Adipocyte (in vitro differentiated cells): ENCODE results near the gene MPP4.
A peak's percentile ranks its signal among the peaks of the same experiment; 100 is the strongest.

Experiments used
- DNase-seq: peaks from one replicate; pipeline ENCODE4 v3.0.0-alpha.2; 2015; ENCODE audit warnings: low read depth
- H3K27me3 ChIP-seq: replicated peaks from 2 replicates; pipeline ENCODE4 v1.7.0; 2013; ENCODE audit warnings: mild to moderate bottlenecking, low read length, moderate library complexity; ENCODE audit not compliant: control insufficient read depth, insufficient read depth
- H3K36me3 ChIP-seq: 2 replicates; pipeline ENCODE4 v1.7.0; 2013; ENCODE audit warnings: low read length, mild to moderate bottlenecking, moderate library complexity; ENCODE audit not compliant: control insufficient read depth, insufficient read depth, severe bottlenecking
- H3K4me1 ChIP-seq: 2 replicates; pipeline ENCODE4 v1.7.0; 2013; ENCODE audit warnings: mild to moderate bottlenecking, low read length, moderate library complexity; ENCODE audit not compliant: control insufficient read depth, insufficient read depth
- H3K4me3 ChIP-seq: 2 replicates; pipeline ENCODE4 v1.7.0; 2013; ENCODE audit warnings: mild to moderate bottlenecking, low read length, moderate library complexity
- H3K9ac ChIP-seq: 2 replicates; pipeline ENCODE4 v1.7.0; 2013; ENCODE audit warnings: mild to moderate bottlenecking, low read length, moderate library complexity
- H3K9me3 ChIP-seq: 2 replicates; pipeline ENCODE4 v1.7.0; 2013; ENCODE audit warnings: mild to moderate bottlenecking, low read length, moderate library complexity; ENCODE audit not compliant: control insufficient read depth

The MPP4 gene, protein sequence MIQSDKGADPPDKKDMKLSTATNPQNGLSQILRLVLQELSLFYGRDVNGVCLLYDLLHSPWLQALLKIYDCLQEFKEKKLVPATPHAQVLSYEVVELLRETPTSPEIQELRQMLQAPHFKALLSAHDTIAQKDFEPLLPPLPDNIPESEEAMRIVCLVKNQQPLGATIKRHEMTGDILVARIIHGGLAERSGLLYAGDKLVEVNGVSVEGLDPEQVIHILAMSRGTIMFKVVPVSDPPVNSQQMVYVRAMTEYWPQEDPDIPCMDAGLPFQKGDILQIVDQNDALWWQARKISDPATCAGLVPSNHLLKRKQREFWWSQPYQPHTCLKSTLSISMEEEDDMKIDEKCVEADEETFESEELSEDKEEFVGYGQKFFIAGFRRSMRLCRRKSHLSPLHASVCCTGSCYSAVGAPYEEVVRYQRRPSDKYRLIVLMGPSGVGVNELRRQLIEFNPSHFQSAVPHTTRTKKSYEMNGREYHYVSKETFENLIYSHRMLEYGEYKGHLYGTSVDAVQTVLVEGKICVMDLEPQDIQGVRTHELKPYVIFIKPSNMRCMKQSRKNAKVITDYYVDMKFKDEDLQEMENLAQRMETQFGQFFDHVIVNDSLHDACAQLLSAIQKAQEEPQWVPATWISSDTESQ

DNA sequence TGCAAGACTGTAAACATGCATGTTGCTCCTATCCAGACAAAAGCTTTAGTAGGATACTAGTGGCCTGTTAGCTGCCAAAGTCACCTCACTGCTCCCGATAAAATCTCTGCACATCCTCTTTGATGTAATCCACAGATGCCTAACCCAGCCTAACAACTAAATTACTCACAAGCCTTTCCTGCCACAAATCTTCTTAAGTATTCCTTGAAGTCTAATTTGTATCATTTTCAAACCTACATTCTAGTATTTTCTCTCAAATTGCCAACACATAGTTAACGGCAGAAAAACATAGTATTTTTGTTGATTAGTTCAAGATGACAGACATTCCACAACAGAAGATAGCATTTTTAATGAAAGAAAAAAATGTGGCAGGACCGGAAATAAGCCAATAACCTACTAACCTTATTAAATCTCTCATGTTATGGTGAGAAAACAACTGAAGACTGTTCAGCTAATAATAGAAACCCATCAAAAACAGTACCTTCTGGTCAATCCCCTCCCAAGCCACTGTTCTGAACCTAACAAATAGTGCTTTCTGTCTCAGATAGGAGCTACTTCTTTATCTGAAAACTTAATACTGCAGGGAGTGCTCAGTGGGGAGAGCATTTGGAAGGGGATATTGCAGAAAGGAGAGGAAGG, at the start of gene MPP4:
Gene MPP4 (minus strand): TSS at position 57 of the 639 bp plus-strand sequence. CDS start 4,690 bp downstream, outside the sequence.
- Histone ChIP-seq H3K9ac (peak within 1 kb of the TSS; percentile 59), H3K36me3 (peaks cover 29% of the 10 kb centered on the region), H3K9me3 (no peaks in the 10 kb centered on the region), H3K4me1 (peaks cover 40% of the 10 kb centered on the region), H3K4me3 (peak within 1 kb of the TSS; percentile 65), H3K27me3 (no peaks in the 10 kb centered on the region)
- DNase-seq: peak; percentile 58

DNA sequence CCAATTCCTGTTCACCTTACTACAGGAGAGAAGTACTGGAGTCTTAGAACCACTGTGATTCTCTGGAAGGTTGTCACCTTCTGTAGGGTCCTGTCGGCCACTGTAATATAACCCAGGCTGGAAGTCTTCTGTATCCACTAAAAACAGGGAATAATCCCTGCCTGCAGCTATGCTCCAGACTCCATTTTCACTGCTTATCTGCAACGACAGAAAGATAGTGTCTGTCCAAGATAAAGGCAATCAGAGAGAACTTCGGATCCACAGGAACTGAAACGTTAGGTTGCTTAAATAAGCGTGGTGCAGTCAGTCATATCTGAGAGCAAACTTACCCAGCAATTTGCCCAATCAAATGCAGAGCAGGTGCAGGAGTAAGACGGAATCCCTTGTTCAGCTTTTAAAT, 48.1 kb upstream of the MPP4 start:
- no peak overlapping the region for H3K4me3 ChIP-seq
- H3K36me3 ChIP-seq: peaks cover 63% of the 10 kb centered on the region
- H3K9me3 ChIP-seq: no peaks in the 10 kb centered on the region
- H3K27me3 ChIP-seq: no peaks in the 10 kb centered on the region
- no peak for DNase-seq
- H3K9ac ChIP-seq: no peak overlapping the region
- peaks cover 6% of the 10 kb centered on the region for H3K4me1 ChIP-seq

DNA sequence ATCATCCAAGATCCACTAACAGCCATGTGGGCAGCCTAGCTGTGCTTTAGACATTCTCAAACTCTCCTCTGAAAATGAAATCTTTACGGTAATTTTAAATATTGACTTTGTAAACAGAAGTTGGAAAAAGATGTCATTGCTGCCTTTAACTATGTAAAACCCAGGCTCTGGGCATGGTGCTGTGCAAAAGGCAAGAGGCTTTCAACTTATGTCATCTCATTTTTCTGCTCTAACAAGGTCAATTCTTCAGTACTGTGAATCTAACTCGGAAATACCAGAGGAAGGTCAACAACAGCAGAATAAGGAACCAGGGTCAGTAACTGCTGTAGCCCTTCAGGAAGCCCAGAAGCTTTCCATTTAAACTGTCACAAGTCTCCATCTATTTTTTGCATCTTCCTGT, 37.0 kb upstream of the MPP4 start:
- H3K9me3 ChIP-seq: peaks cover 22% of the 10 kb centered on the region
- H3K4me3 ChIP-seq: no peak overlapping the region
- H3K9ac ChIP-seq: no peak overlapping the region
- peaks cover 74% of the 10 kb centered on the region for H3K36me3 ChIP-seq
- no peak for DNase-seq
- H3K4me1 ChIP-seq: no peaks in the 10 kb centered on the region
- H3K27me3 ChIP-seq: no peaks in the 10 kb centered on the region

DNA sequence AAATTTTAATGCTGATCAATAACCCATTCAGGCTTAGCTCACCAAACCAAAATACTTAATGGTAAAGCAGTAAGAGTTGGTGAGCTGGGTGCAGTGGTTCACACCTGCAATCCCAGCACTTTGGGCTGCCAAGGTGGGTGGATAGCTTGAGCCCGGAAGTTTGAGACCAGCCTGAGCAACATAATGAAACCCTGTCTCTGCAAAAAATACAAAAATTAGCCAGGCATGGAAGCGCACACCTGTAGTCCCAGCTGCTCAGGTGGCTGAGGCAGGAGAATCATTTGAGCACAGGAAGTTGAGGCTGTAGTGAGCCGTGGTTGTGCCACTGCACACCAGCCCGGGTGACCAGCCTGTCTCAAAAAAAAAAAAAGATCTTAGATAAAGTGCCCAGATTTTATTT, 35.7 kb upstream of the MPP4 start:
- DNase-seq: no peak
- Histone ChIP-seq H3K9ac (no peak overlapping the region), H3K27me3 (no peaks in the 10 kb centered on the region), H3K9me3 (peaks cover 22% of the 10 kb centered on the region), H3K36me3 (peaks cover 78% of the 10 kb centered on the region), H3K4me1 (no peaks in the 10 kb centered on the region), H3K4me3 (no peak overlapping the region)

DNA sequence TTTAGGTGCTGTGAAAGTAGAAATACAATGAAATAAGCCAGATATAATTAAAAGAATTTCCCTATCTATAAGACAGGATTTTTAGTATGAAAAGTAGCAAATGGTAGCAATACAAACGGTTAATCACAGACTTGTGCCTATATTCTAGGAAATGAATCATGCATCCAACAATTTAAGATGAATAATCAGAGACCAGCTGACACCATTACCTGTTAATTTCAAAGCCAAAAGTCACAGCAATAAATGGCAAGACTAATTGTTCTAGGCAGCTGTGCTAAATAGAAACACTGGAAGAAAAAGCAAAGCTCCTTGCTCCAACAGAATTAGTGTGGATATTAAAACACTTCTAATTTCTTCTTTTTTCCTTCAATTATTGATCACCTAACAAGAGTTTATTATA, 35.1 kb upstream of the MPP4 start:
- no peak overlapping the region for H3K9ac ChIP-seq
- H3K9me3 ChIP-seq: peaks cover 22% of the 10 kb centered on the region
- no peaks in the 10 kb centered on the region for H3K4me1 ChIP-seq
- DNase-seq: no peak
- peaks cover 79% of the 10 kb centered on the region for H3K36me3 ChIP-seq
- H3K27me3 ChIP-seq: no peaks in the 10 kb centered on the region
- H3K4me3 ChIP-seq: no peak overlapping the region

DNA sequence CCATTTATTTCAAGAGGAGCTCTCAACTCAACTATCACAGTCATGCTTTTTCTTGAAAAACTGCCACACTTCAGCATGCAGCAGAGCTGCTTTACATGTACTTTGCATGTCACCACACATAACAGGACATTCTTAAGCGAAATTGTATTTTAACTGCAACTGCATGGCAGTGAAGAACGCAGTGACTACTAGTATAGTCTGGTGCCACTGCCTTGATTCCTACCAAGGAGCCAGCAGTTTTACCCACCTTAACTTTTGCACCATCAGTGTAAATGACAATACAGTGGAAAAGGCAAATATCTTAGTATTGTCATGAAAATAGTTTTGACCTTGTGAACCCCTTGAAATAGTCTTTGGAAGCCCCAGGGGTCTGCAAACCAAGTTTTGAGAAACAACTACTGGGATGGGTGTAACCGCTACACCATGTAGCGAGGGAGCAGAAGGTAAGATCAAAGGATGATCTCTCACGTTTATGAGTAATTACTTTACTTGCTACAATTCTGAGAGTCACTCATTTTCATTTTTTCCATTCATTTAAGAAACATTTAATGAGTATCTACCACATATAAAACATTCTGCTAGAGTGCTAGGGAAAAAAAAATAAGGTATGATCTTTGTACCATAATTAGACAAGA, 32.3 kb upstream of the MPP4 start:
- Histone ChIP-seq H3K9ac (no peak overlapping the region), H3K9me3 (peaks cover 5% of the 10 kb centered on the region), H3K4me3 (no peak overlapping the region), H3K36me3 (peaks cover 79% of the 10 kb centered on the region), H3K4me1 (no peaks in the 10 kb centered on the region), H3K27me3 (no peaks in the 10 kb centered on the region)
- DNase-seq: no peak

DNA sequence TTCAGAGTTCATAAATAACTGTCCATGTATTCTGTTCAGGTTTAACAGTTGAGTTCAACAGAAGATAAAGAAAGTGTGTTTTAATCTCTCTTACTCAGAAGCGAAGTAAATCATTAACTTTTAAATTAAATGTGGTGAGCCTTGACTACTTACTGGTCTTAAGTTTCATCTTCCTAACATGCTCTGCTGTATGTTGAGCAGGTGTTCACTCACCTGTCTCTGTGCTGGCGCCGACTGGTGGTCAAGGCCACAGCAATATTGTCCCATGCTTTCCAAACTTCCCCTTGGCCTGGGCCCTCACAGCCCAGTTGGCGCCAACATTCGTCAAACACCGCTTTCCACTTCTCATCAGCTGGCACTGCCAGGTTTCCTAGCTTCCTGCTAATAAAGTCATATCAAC, 17.0 kb upstream of the MPP4 start:
- no peak for DNase-seq
- H3K4me1 ChIP-seq: no peaks in the 10 kb centered on the region
- H3K36me3 ChIP-seq: peaks cover 82% of the 10 kb centered on the region
- no peaks in the 10 kb centered on the region for H3K27me3 ChIP-seq
- peaks cover 7% of the 10 kb centered on the region for H3K9me3 ChIP-seq
- no peak overlapping the region for H3K9ac ChIP-seq
- H3K4me3 ChIP-seq: no peak overlapping the region

DNA sequence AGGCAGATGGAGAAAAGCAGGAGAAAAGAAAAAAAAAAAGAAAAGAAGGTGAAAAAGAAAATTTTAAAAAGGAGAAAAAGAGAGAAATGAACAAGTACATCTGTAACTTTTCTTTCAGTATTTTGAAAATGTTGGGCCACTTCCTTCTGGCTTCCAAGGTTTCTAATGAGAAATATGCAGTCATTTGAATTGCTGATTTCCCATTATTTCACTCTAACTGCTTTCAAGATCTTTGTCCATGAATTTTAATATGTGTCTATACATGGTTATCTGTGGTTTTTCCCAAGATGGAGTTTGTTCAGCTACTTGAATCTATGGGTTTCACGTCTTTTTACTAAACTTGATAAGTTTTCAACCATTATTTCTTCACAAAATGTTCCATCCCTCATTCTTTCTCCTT, 14.3 kb upstream of the MPP4 start:
- Histone ChIP-seq H3K27me3 (no peaks in the 10 kb centered on the region), H3K4me3 (no peak overlapping the region), H3K9ac (no peak overlapping the region), H3K36me3 (peaks cover 86% of the 10 kb centered on the region), H3K9me3 (no peaks in the 10 kb centered on the region), H3K4me1 (no peaks in the 10 kb centered on the region)
- no peak for DNase-seq

DNA sequence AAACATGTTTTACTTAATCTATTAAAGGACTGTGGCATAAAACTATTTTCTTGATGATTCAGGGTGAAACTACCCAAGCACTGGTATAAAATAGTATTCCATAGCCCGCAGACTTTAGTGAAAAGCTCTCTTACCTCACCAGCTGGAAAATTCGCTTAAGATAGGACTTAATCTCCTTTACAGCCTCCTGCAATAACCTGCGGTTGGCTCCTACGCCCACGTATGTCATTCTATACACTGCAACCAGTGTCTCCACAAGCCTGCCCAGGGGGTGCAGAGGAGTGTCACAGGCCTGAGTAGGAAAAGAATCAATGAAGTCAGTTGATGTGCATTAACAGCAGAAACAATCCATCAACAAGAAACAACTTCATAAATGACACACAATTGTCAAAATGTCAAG, 11.3 kb upstream of the MPP4 start:
- no peak overlapping the region for H3K4me3 ChIP-seq
- H3K36me3 ChIP-seq: peaks cover 79% of the 10 kb centered on the region
- no peak overlapping the region for H3K9ac ChIP-seq
- H3K4me1 ChIP-seq: no peaks in the 10 kb centered on the region
- DNase-seq: no peak
- H3K27me3 ChIP-seq: no peaks in the 10 kb centered on the region
- H3K9me3 ChIP-seq: no peaks in the 10 kb centered on the region

DNA sequence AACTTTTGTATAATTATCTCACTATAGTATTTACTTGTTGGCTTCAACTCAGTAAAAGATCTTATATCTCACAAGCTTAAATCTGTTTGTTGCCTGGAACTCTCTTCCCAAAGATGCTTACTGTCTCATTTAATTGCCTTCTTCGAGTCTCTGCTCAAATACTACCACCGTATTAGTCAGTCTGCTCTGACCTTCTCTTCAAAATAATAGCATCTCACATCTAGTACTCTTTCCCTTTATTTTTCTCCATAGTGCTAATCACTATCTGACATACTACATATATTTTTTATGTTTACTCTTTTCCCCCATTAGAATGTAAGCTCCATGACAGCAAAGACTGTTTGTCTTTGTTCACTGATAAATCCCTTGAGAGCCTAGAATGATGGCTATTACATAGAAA, 10.6 kb upstream of the MPP4 start:
- Histone ChIP-seq H3K27me3 (no peaks in the 10 kb centered on the region), H3K9me3 (no peaks in the 10 kb centered on the region), H3K4me1 (no peaks in the 10 kb centered on the region), H3K9ac (no peak overlapping the region), H3K36me3 (peaks cover 79% of the 10 kb centered on the region), H3K4me3 (no peak overlapping the region)
- DNase-seq: no peak

DNA sequence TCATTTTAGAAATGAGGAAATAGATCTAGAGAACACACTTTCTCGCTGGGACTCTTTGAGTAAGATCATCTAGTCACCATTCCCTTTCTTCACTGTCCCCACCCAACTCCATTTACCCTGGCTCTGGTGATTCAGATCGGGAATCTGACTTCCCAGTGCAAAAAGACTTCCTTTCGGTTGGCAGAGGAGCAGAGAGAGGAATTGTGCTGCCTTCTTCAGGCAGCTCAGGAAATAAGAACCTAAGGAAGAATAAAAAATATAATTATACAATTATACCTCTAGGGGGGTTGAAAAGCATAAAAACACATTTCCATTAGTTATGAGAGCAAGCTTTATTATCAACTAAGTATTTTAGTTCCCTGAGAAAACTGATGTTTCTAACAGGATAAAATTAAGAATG, 9.3 kb upstream of the MPP4 start:
- Histone ChIP-seq H3K9ac (no peak overlapping the region), H3K4me1 (no peaks in the 10 kb centered on the region), H3K4me3 (no peak overlapping the region), H3K9me3 (no peaks in the 10 kb centered on the region), H3K27me3 (no peaks in the 10 kb centered on the region), H3K36me3 (peaks cover 79% of the 10 kb centered on the region)
- peak; percentile 44 for DNase-seq
